ENCODE data around the gene RGPD6.
"Not testable (repeated sequence)": the region's sequence is repeated elsewhere in the genome, so short reads cannot be mapped to it uniquely, and the experiment has no call there.

RGPD6 gene

GRCh38 chr2:110576763-110577416, at the start of gene RGPD6:
RGPD6 (minus strand) TSS chr2:110577222; CDS start chr2:110577024, 198 bp downstream.
- not testable (repeated sequence) for H3K27ac ChIP-seq

GRCh38 chr2:110619326-110619939, 42.4 kb upstream of the RGPD6 start:
- H3K27ac ChIP-seq = not testable (repeated sequence)

GRCh38 chr2:110613927-110614326, 36.9 kb upstream of the RGPD6 start:
- H3K27ac ChIP-seq = not testable (repeated sequence)

- not testable (repeated sequence) for H3K27ac ChIP-seq
Observed at GRCh38 chr2:110610613-110611250, 33.7 kb upstream of the RGPD6 start.

- H3K27ac ChIP-seq = not testable (repeated sequence)
Observed at GRCh38 chr2:110609843-110610612, 33.0 kb upstream of the RGPD6 start.

- H3K27ac ChIP-seq = not testable (repeated sequence)
Observed at GRCh38 chr2:110608788-110609502, 31.9 kb upstream of the RGPD6 start.

- not testable (repeated sequence) for H3K27ac ChIP-seq
Observed at GRCh38 chr2:110605057-110605456, 28.0 kb upstream of the RGPD6 start.

GRCh38 chr2:110603917-110604591, 27.0 kb upstream of the RGPD6 start:
- not testable (repeated sequence) for H3K27ac ChIP-seq

- not testable (repeated sequence) for H3K27ac ChIP-seq
Observed at GRCh38 chr2:110602139-110602538, 25.1 kb upstream of the RGPD6 start.

- not testable (repeated sequence) for H3K27ac ChIP-seq
Observed at GRCh38 chr2:110591973-110592372, 15.0 kb upstream of the RGPD6 start.

GRCh38 chr2:110589677-110590330, 12.8 kb upstream of the RGPD6 start:
- not testable (repeated sequence) for H3K27ac ChIP-seq

GRCh38 chr2:110588520-110588919, 11.5 kb upstream of the RGPD6 start:
- not testable (repeated sequence) for H3K27ac ChIP-seq

GRCh38 chr2:110579216-110579965, 2.4 kb upstream of the RGPD6 start:
- not testable (repeated sequence) for H3K27ac ChIP-seq

GRCh38 chr2:110578429-110578828, 1.4 kb upstream of the RGPD6 start:
- not testable (repeated sequence) for H3K27ac ChIP-seq

GRCh38 chr2:110499755-110500377, 77.2 kb downstream of the RGPD6 start:
- not testable (repeated sequence) for H3K27ac ChIP-seq

GRCh38 chr2:110496027-110496426, 81.0 kb downstream of the RGPD6 start:
- not testable (repeated sequence) for H3K27ac ChIP-seq

GRCh38 chr2:110494488-110494887, 82.5 kb downstream of the RGPD6 start:
- not testable (repeated sequence) for H3K27ac ChIP-seq

- not testable (repeated sequence) for H3K27ac ChIP-seq
Observed at GRCh38 chr2:110488991-110489390, 88.0 kb downstream of the RGPD6 start.

- not testable (repeated sequence) for H3K27ac ChIP-seq
Observed at GRCh38 chr2:110482697-110483096, 94.3 kb downstream of the RGPD6 start.

- not testable (repeated sequence) for H3K27ac ChIP-seq
Observed at GRCh38 chr2:110481200-110481599, 95.8 kb downstream of the RGPD6 start.

Measured in C4-2B (cell line).